Sigmoid colon (tissue), 4 donors: ENCODE results near the gene LPP.

Experiments
- EP300 ChIP-seq, 4 donors: sonication (generic); formaldehyde crosslinking; IDR thresholded peaks; one replicate each; pipeline ENCODE4 v1.6.1; 2017; ENCODE audit warnings: antibody characterized with exemption in 4 of 4
- POLR2A ChIP-seq, 2 donors: fragments of 450-650 bp; IDR thresholded peaks; one replicate each; pipeline ENCODE4 v1.6.1; 2016; ENCODE audit warnings: antibody characterized with exemption in 2 of 2, mild to moderate bottlenecking in 2 of 2, moderate library complexity in 2 of 2
- TF ChIP-seq, protein P1 (sequence below), 4 experiments: fragments of 450-650 bp in 3 of 4; fragments of 200-600 bp in 1 of 4; IDR thresholded peaks; one replicate each; pipeline ENCODE4 v1.5.1; 2016 to 2019; ENCODE audit warnings: antibody characterized with exemption in 4 of 4, mild to moderate bottlenecking in 3 of 4, moderate library complexity in 2 of 4

DNA sequence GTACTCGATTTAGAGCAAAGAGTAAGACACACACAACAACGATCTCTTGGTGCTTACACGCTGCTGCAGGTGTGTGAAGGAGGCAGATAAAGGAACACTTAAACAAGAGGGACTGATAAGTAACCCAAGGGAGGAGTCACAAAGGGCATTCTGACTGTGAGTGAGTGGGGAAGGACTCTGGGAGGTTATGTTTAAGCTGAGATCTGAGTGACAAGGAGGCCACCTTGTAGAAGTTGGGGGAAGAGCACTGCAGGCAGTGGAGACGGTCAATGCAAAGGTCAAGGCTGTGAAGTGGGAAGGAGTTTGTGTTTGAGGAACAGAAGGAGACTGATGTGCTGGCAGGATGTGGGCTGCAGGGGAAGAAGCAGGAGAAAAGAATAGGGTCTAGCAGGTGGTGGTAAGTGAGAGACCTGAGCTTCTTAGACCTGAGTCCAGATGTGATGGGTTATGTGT lies 63.1 kb downstream of the LPP start:
- TF ChIP-seq, protein P1, sequence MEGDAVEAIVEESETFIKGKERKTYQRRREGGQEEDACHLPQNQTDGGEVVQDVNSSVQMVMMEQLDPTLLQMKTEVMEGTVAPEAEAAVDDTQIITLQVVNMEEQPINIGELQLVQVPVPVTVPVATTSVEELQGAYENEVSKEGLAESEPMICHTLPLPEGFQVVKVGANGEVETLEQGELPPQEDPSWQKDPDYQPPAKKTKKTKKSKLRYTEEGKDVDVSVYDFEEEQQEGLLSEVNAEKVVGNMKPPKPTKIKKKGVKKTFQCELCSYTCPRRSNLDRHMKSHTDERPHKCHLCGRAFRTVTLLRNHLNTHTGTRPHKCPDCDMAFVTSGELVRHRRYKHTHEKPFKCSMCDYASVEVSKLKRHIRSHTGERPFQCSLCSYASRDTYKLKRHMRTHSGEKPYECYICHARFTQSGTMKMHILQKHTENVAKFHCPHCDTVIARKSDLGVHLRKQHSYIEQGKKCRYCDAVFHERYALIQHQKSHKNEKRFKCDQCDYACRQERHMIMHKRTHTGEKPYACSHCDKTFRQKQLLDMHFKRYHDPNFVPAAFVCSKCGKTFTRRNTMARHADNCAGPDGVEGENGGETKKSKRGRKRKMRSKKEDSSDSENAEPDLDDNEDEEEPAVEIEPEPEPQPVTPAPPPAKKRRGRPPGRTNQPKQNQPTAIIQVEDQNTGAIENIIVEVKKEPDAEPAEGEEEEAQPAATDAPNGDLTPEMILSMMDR (IDR thresholded peaks at IDR 0.05): no peak
- TF ChIP-seq EP300 (IDR thresholded peaks at IDR 0.05): no peak
- no peak for TF ChIP-seq POLR2A (IDR thresholded peaks at IDR 0.05)
